ENCODE data around the gene TMEM150B. TPM values are rescaled to one million over a fixed set of nuclear protein-coding genes. Genes with fewer than 3 reads are reported as not detected.

The TMEM150B gene
- polyA plus RNA-seq, 10 donors: 0.45 to 1.3 (median 0.68) TPM

DNA sequence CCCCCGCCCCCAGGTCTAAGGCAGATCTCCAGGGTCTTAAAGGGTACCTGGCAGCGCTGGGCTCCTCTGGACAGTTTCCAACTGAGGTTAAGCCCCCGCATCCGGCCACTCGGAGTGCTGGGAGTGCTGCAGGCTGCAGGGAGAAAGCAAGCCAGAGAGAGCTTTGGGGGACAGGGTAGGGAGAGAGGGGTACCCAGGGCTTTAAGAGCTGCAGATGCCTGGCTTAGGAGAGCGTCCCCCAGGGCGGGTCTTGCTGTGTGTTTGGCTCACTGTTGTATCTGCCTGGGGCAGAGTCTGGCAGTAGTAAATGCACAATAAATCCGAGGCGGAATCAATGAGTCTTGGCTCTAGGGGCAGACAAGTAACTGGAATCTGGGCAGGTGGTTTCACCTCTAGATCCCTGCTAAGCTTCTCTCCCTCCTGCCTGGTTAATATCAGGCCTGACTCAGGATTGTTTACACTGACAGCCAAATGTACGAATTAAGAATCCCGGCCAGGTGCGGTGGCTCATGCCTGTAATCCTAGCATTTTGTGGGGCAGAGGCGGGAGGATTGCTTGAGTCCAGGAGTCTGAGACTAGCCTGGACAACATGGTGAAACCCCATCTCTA lies 30.2 kb upstream of the TMEM150B start:
- no peak for DNase-seq

DNA sequence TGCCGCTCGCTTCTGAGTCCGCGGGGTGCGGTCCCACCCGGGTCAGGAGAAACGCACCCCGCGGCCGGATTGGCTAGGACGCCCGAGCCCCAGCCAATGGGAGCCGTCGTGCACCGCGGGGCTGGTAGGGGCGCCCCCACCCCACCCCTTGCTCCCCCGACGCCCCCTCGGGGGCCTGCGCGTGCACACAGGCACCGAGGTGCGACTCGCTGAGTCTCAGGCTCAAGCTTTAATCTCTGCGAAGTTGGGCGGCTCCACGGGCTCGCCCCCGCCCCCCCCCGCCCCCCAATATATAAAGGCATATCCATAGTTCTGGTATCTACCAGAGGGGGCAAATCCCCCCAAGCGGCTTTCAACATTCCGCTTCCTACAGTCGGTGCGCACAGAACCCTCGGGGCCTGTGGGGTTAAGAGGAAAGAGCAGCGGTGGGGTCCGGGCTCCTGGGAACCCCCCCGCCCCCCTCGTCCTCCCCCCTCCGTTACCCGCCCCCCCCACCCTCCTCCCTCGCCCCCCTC lies 29.6 kb upstream of the TMEM150B start, which contains the start of gene COX6B2:
Gene COX6B2 (minus strand): TSS at position 22 of the 515 bp plus-strand sequence. CDS start 198 bp downstream, outside the sequence.
- DNase-seq: no peak

- DNase-seq: peak in 1 of 3 donors; percentile 63
Observed at GRCh38 chr19:55353803-55354697, 28.9 kb upstream of the TMEM150B start.

DNA sequence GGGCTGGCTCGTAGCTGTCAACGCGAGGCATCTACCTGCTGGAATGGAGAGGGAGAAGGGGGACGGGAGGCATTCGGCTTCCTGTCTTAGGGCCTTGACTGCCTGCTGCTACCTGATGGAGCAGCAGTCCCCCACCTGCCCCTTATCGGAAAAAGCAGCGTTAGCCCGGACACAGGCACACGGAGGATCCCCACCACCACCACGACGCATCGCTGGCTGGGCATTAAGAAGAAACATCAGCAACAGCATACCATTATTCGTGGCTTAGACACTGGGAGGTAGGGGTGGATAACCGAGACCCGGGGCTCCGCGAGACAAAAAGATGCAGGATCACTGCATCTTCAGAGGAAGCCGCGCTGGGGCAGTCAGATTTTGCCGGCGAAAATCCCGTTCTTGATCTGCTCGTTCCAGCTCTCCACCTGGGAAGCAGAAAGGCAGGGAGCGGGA lies 28.2 kb upstream of the TMEM150B start:
- DNase-seq: no peak

GRCh38 chr19:55352549-55353145 lies 27.5 kb upstream of the TMEM150B start:
- no peak for DNase-seq

DNA sequence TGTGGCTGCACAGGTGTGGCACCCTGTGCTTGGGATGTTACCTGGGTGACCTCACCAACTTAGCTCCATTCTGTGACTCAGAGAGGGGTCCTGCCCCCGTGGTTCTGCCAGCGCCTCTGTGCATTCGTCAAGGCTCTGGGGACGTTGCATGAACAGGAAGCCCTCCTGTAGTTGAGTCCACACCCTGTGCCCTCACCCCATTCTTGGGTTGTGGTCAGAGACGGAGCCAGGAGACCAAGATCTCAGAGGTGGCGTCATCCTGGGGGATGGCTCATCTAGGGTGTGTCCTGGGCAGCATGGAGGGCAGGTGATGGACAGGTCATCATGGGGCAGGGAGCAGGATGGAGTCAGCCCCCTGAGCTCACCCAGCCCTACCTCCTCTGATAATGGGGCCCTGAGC lies 26.9 kb upstream of the TMEM150B start:
- DNase-seq: no peak

DNA sequence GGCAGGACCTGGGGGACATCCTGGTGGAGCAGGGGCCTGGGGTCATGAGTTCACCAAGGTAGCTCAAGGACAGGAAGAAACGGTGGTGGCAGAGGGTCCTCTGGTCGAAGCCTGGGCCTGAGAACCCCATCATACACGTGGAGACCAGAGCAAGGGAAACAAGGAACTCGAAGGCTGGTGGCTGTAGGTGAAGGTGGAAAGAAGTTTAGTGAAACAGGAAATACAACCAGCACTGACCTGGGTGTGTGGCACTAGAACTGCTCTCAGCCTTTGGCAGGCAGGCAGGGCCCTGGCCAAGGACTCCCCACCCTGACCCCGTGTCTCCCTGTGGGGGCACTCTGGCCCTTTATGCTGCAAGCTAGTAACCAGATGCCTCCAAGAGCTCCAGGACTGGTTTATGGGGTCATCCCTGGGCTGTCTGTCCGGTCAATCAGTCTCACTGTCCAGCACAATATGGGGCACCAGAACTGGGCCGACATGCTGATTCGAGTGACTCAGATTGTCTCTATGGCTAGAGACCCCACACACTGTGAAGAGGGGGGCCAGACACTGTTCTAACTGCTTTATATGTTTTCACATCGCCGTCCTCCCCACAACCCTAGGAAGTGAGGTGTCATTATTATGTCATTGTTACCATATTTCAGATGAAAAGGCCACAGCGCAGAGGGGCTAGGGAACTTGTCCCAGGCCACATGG lies 25.6 kb upstream of the TMEM150B start:
- no peak for DNase-seq

- peak in 1 of 3 donors; percentile 49 for DNase-seq
Observed at GRCh38 chr19:55348317-55349034, 23.3 kb upstream of the TMEM150B start.

DNA sequence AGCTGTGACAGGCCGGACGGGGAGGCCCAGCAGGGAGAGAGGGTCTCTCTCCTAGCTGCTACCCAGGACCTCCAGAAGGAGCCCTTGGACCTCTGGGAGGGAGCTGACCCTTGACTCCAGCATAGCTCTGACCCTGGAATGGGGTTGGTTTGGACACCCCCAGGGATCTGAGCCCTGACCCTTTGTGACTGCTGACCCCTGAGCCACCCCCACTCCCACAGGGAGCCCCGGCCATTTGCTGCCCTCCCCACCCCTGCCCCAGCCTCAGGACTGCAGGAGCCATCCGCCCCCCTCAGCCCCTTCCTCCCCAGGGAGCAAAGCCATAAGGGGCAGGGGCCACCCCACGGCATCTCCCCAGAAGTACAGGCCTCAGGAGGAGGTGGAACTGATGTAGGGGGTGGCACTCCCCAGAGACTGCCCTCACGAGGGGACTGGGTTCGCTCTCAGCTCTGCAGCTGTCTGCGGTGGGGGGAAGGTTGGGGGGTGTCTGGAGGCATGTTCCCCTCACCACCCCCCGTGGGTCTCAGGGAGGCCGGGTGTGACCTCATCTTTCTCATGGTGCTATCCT lies 22.4 kb upstream of the TMEM150B start:
- DNase-seq: no peak

- DNase-seq: peak in 1 of 3 donors; percentile 36
Observed at GRCh38 chr19:55346725-55347441, 21.7 kb upstream of the TMEM150B start.

DNA sequence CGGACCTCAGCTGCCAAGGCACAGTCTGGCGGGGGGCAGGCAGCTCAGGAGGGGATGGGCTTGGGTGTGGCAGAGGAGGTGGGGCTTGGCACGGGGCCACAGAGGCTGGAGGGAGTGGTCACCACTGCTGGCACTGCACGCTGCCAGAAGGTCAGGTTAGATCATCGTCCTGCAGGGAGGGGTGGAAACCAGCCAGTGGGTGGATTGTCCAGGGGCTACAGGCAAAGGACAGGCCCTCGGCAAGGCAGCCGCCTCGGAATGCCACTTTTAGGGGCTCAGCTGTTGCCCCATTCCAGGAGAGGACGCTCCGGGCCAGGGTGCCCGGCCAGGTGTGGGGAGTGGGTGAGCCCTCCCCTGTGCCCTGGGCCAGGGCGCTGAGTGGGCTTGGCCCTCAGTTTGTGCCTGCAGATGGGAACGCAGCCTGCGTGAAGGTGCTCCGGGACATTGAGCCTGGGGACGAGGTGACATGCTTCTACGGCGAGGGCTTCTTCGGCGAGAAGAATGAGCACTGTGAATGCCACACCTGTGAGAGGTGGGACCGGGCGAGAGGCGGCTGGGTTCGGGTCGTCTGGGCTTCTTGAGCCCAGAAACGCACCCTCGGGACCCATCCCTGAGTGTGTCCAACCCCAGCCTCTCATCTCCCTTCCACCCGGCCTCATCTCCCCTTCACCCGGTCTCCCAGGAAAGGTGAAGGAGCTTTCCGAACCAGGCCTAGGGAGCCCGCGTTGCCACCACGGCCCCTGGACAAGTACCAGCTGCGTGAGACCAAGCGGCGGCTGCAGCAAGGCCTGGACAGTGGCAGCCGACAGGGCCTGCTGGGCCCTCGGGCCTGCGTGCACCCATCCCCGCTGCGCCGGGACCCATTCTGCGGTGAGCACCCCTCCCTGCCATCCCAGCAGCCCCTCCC lies 20.9 kb upstream of the TMEM150B start:
- DNase-seq: peak; percentile 52 to 75 (median 63)

GRCh38 chr19:55345101-55345817 lies 20.1 kb upstream of the TMEM150B start:
- DNase-seq: no peak

GRCh38 chr19:55344444-55344843 lies 19.3 kb upstream of the TMEM150B start:
- DNase-seq: peak; percentile 48 to 71 (median 57)

GRCh38 chr19:55341595-55342531 lies 16.7 kb upstream of the TMEM150B start:
- no peak for DNase-seq

GRCh38 chr19:55341171-55341588 lies 16.0 kb upstream of the TMEM150B start:
- peak; percentile 76 to 83 (median 83) for DNase-seq

DNA sequence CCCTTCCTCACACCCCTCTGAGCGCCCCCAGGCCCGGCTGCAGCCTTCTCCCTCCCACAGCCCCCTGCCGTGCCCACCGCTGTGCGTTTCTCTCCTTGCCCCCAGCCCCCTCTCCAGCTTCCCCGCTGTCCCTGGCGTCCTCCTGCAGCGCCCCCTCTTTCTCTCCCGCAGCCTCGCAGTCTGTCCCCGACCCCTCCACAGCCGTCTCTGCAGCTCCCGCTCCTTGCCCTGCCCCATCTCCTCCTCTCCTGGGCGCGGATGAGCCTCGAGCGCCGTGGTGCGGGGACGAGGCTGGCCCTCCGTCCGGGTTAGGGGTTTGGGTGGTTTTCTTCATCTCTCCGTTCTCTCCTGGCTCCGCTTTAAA lies 15.6 kb upstream of the TMEM150B start:
- peak in 1 of 3 donors; percentile 33 for DNase-seq
